ENCODE data around the gene SOX4. TPM values are rescaled to one million over a fixed set of nuclear protein-coding genes. Genes with fewer than 3 reads are reported as not detected.

SOX4 gene
- total RNA-seq, 4 donors from 2014 or later = 0.80 to 1.6 (median 1.0) TPM

GRCh38 chr6:21587179-21587960 is 6.2 kb upstream of the SOX4 start:
- H3K9me3 ChIP-seq = no peaks in the 10 kb centered on the region
- H3K27me3 ChIP-seq = no peaks in the 10 kb centered on the region
- H3K27ac ChIP-seq = peak overlapping the region; percentile 78 to 81 (median 80)
- ATAC-seq (peak; percentile 37 to 51), DNase-seq (peak; percentile 18 to 43)
- H3K36me3 ChIP-seq = no peaks in the 10 kb centered on the region
- intact Hi-C loops (cut with DNase I; ENCODE audit: low total_unique reads) = loop anchor here (5.0 kb wide), 4 partner anchors 65 to 1185 kb away; partner anchors contain the start of gene E2F3
- H3K4me3 ChIP-seq = peak overlapping the region; percentile 62 to 91 (median 73)
- in situ Hi-C loops (cut with MboI; ENCODE audit: low sequenced_read_pairs in 4 of 4) = loop anchor here in 3 of 4 donors (5.0 to 10.0 kb wide), 2 partner anchors 1023 to 1025 kb away; no protein-coding TSS in a partner anchor
- H3K4me1 ChIP-seq = peaks cover 4% of the 10 kb centered on the region in 2 donors
- TF ChIP-seq CTCF (IDR thresholded peaks at IDR 0.05 in 4 of 5, conservative IDR thresholded peaks at IDR 0.05 in 1 of 5) (peak in 1 of 5 experiments; percentile 19), POLR2A (IDR thresholded peaks at IDR 0.05) (no peak)

GRCh38 chr6:21587961-21588480 is 5.5 kb upstream of the SOX4 start:
- Histone ChIP-seq H3K4me3 (peak overlapping the region; percentile 62 to 91 (median 73)), H3K27me3 (no peaks in the 10 kb centered on the region), H3K9me3 (no peaks in the 10 kb centered on the region), H3K27ac (peak overlapping the region; percentile 78 to 81 (median 80)), H3K4me1 (peaks cover 4% of the 10 kb centered on the region in 2 donors), H3K36me3 (no peaks in the 10 kb centered on the region)
- TF ChIP-seq CTCF (IDR thresholded peaks at IDR 0.05 in 4 of 5, conservative IDR thresholded peaks at IDR 0.05 in 1 of 5) (no peak), POLR2A (IDR thresholded peaks at IDR 0.05) (no peak)
- intact Hi-C loops (cut with DNase I; ENCODE audit: low total_unique reads) (loop anchor here (5.0 kb wide), 4 partner anchors 66 to 1186 kb away; partner anchors contain the start of gene E2F3), in situ Hi-C loops (cut with MboI; ENCODE audit: low sequenced_read_pairs in 4 of 4) (loop anchor here in 3 of 4 donors (5.0 to 10.0 kb wide), 2 partner anchors 1023 to 1026 kb away; no protein-coding TSS in a partner anchor)
- DNase-seq = no peak
- peak; percentile 35 to 59 for ATAC-seq

- Histone ChIP-seq H3K9me3 (no peaks in the 10 kb centered on the region), H3K27ac (peak overlapping the region; percentile 78 to 81 (median 80)), H3K27me3 (no peaks in the 10 kb centered on the region), H3K4me3 (peak overlapping the region; percentile 62 to 91 (median 73)), H3K4me1 (peaks cover 4 to 7% of the 10 kb centered on the region in 2 donors), H3K36me3 (no peaks in the 10 kb centered on the region)
- intact Hi-C loops (cut with DNase I; ENCODE audit: low total_unique reads) = loop anchor here (1.0 to 5.0 kb wide), 5 partner anchors 66 to 1186 kb away; partner anchors contain the start of gene E2F3
- ATAC-seq (peak; percentile 43 to 46), DNase-seq (peak; percentile 38 to 42)
- TF ChIP-seq CTCF (IDR thresholded peaks at IDR 0.05 in 4 of 5, conservative IDR thresholded peaks at IDR 0.05 in 1 of 5) (no peak), POLR2A (IDR thresholded peaks at IDR 0.05) (peak in 1 of 2 donors; percentile 41)
- in situ Hi-C loops (cut with MboI; ENCODE audit: low sequenced_read_pairs in 4 of 4) = loop anchor here in 3 of 4 donors (5.0 to 10.0 kb wide), 2 partner anchors 1024 to 1026 kb away; no protein-coding TSS in a partner anchor
Observed at GRCh38 chr6:21588481-21589351, 4.8 kb upstream of the SOX4 start.

Data from gastrocnemius medialis (tissue), 4 donors.